Naive thymus-derived CD4-positive, alpha-beta T cell (primary cell): ENCODE measurements around the gene UGGT2. TPM values are rescaled to one million over a fixed set of nuclear protein-coding genes. Genes with fewer than 3 reads are reported as not detected.

Source experiments
- ATAC-seq: fragments of 150-1000 bp; cut with Tn5 transposase; 2 replicates; pipeline ENCODE4 v1.10.0; 2021; ENCODE audit warnings: mild to moderate bottlenecking, moderate library complexity
- CTCF ChIA-PET: fragments of 350-600 bp; sonication (Branson Sonifier 250); formaldehyde crosslinking; loops from one replicate; lab custom pipeline; 2021; ENCODE audit warnings: antibody characterized with exemption; lab: Charles Lee
- POLR2A ChIA-PET: fragments of 350-600 bp; sonication (Branson Sonifier 250); formaldehyde crosslinking; loops from one replicate; lab custom pipeline; 2021; ENCODE audit warnings: antibody characterized with exemption, inconsistent platforms; lab: Charles Lee
- DNase-seq, 9 donors: peaks; one replicate each; pipeline versions ENCODE4 v3.0.0 to v3.0.0-alpha.2; 2020 to 2022; ENCODE audit warnings: mixed read lengths in 1 of 9
- H3K27ac ChIP-seq: one replicate; pipeline ENCODE4 v1.7.0; 2013; ENCODE audit warnings: mild to moderate bottlenecking, low read depth, low read length, moderate library complexity
- H3K27me3 ChIP-seq, 2 donors: one replicate each; pipeline ENCODE4 v1.7.0; 2013; ENCODE audit warnings: low read length in 2 of 2, mild to moderate bottlenecking in 2 of 2, moderate library complexity in 2 of 2; ENCODE audit not compliant: control insufficient read depth in 2 of 2, insufficient read depth in 2 of 2
- H3K36me3 ChIP-seq, 3 experiments: 1 replicate in 2 of 3; 2 replicates in 1 of 3; pipeline ENCODE4 v1.7.0; 2013; ENCODE audit warnings: low read length in 3 of 3, mild to moderate bottlenecking in 3 of 3, moderate library complexity in 1 of 3; ENCODE audit not compliant: insufficient read depth in 3 of 3, control insufficient read depth in 2 of 3
- H3K4me1 ChIP-seq, 2 donors: one replicate each; pipeline ENCODE4 v1.7.0; 2013; ENCODE audit warnings: low read length in 2 of 2, mild to moderate bottlenecking in 2 of 2, moderate library complexity in 1 of 2; ENCODE audit not compliant: control insufficient read depth in 2 of 2, insufficient read depth in 2 of 2
- H3K4me3 ChIP-seq: 2 replicates; pipeline ENCODE4 v1.7.0; 2013; ENCODE audit warnings: mild to moderate bottlenecking, low read length
- H3K9me3 ChIP-seq, 3 experiments: 1 replicate in 2 of 3; 2 replicates in 1 of 3; pipeline ENCODE4 v1.7.0; 2013; ENCODE audit warnings: low read length in 3 of 3; ENCODE audit not compliant: control insufficient read depth in 2 of 3
- H3K27ac Mint-ChIP-seq, 9 donors: one replicate each; pipeline ENCODE4 v1.8.0; 2020 to 2022; ENCODE audit warnings: mixed read lengths in 9 of 9, mild to moderate bottlenecking in 8 of 9, moderate library complexity in 5 of 9, inconsistent platforms in 2 of 9
- H3K27me3 Mint-ChIP-seq, 5 donors: one replicate each; pipeline ENCODE4 v1.8.0; 2021 to 2022; ENCODE audit warnings: mixed read lengths in 5 of 5, mild to moderate bottlenecking in 1 of 5
- H3K36me3 Mint-ChIP-seq, 5 donors: one replicate each; pipeline ENCODE4 v1.8.0; 2020 to 2022; ENCODE audit warnings: mixed read lengths in 5 of 5, mild to moderate bottlenecking in 3 of 5, inconsistent platforms in 1 of 5
- H3K4me1 Mint-ChIP-seq, 7 donors: one replicate each; pipeline ENCODE4 v1.8.0; 2020 to 2022; ENCODE audit warnings: mixed read lengths in 7 of 7, mild to moderate bottlenecking in 3 of 7, inconsistent platforms in 1 of 7
- H3K4me3 Mint-ChIP-seq, 10 donors: one replicate each; pipeline ENCODE4 v1.8.0; 2020 to 2022; ENCODE audit warnings: mild to moderate bottlenecking in 10 of 10, mixed read lengths in 10 of 10, moderate library complexity in 6 of 10, inconsistent platforms in 2 of 10
- H3K9me3 Mint-ChIP-seq, 11 donors: one replicate each; pipeline ENCODE4 v1.8.0; 2020 to 2022; ENCODE audit warnings: mixed read lengths in 11 of 11, mild to moderate bottlenecking in 4 of 11, inconsistent platforms in 1 of 11, moderate library complexity in 1 of 11
- intact Hi-C, 2 donors: fragments of 100-400 bp; cut with micrococcal nuclease; formaldehyde crosslinking; loops; one replicate each; pipeline ENCODE4 v1.15.1; 2023
- polyA plus RNA-seq, 2 donors: library from polyadenylated mRNA; unstranded; fragments of 300-500 nt; fragmentation: Illumina TruSeq; gene quantifications; one replicate each; pipeline ENCODE4 v1.2.3, GENCODE V29; 2021
- total RNA-seq, 6 experiments: library from RNA in 5 of 6; stranded (reverse) in 5 of 6; gene quantifications; 1 replicate in 5 of 6; 2 replicates in 1 of 6; pipeline ENCODE4 v1.2.3 and lab custom pipeline; 2021 to 2026

Gene UGGT2
- total and polyA plus RNA-seq, 7 experiments from 2014 or later: 0.22 to 6.5 (median 0.51) TPM; not detected in 3

DNA sequence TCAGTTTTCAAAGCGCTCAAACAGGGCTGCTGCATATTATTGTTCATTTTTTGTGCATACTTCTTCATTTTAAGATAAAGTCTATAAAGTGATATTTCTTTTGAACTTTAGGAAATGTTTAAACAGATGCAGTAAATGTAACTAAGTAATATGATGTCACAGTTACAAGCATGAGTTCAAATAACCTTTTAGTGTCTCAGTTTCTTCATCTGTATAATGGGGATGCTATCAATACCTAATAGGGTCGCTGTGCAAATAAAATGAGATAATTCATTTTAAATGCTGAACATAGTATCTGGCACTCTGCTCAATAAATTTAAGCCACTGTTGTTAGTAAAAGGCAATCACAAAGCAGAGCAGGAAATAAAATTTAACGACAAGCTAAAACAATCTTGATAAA is 97.5 kb downstream of the UGGT2 start:
- Histone ChIP-seq H3K27me3 (no peaks in the 10 kb centered on the region), H3K4me3 (no peak overlapping the region), H3K36me3 (no peaks in the 10 kb centered on the region), H3K9me3 (peaks cover 0 to 3% (median 0%) of the 10 kb centered on the region in 3 experiments), H3K27ac (no peak overlapping the region), H3K4me1 (no peaks in the 10 kb centered on the region)
- intact Hi-C loops: no loop called here
- ChIA-PET CTCF (no interaction called here), POLR2A (no interaction called here)
- Mint-ChIP-seq H3K9me3 (peaks cover 7 to 36% (median 15%) of the 10 kb centered on the region in 11 donors), H3K27ac (no peak overlapping the region), H3K4me1 (no peaks in the 10 kb centered on the region), H3K36me3 (peaks cover 0 to 7% (median 0%) of the 10 kb centered on the region in 5 donors), H3K27me3 (no peaks in the 10 kb centered on the region), H3K4me3 (no peak overlapping the region)
- DNase-seq (no peak), ATAC-seq (no peak)

DNA sequence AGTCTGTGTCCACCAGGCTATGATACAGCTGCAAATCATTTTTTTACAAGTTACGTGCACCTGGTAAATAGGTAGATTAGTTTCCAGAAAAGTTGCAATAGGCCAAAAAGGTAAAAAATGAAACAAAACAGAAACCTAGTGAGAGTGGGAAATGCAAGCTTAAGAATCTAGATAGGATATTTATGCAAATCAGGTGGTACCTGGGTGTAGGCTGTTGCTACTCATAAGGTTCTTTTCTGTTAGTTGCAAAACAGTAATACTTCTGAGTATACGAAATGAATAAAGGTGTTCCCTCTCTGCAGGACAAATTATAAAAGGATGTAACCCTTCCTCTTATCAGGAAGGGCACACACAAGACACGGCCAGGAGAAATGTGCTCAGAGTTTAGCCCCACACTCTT is 97.9 kb downstream of the UGGT2 start:
- no peak overlapping the region for H3K4me3 ChIP-seq
- no peaks in the 10 kb centered on the region for H3K36me3 ChIP-seq
- ChIA-PET CTCF (no interaction called here), POLR2A (no interaction called here)
- H3K4me1 ChIP-seq: no peaks in the 10 kb centered on the region
- DNase-seq: no peak
- ATAC-seq: no peak
- no peak overlapping the region for H3K4me3 Mint-ChIP-seq
- H3K27me3 Mint-ChIP-seq: no peaks in the 10 kb centered on the region
- H3K36me3 Mint-ChIP-seq: peaks cover 0 to 7% (median 0%) of the 10 kb centered on the region in 5 donors
- peaks cover 9 to 35% (median 13%) of the 10 kb centered on the region in 11 donors for H3K9me3 Mint-ChIP-seq
- no peak overlapping the region for H3K27ac ChIP-seq
- no peaks in the 10 kb centered on the region for H3K4me1 Mint-ChIP-seq
- H3K27me3 ChIP-seq: no peaks in the 10 kb centered on the region
- no peak overlapping the region for H3K27ac Mint-ChIP-seq
- intact Hi-C loops: no loop called here
- H3K9me3 ChIP-seq: peaks cover 0 to 3% (median 0%) of the 10 kb centered on the region in 3 experiments

DNA sequence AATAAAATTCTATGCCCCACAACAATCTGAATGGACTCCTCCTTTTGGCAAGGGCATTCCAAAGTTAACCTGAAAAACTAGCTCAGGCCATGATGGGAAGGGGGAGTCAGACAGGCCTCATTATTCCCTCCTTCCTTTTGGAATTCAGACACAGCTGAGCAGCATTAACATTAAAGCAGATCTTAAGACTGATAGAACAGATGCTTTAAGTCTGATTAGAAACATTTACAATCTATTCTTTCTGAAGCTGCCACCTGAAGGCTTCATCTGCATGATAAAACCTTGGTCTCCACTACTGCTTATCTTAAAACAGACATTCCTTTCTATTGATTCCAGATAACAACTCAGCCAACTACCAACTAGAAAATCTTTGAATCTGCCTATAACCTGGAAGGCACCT is 98.9 kb downstream of the UGGT2 start:
- DNase-seq (no peak), ATAC-seq (no peak)
- H3K36me3 ChIP-seq: no peaks in the 10 kb centered on the region
- no peaks in the 10 kb centered on the region for H3K9me3 ChIP-seq
- H3K4me3 Mint-ChIP-seq: no peak overlapping the region
- H3K4me3 ChIP-seq: no peak overlapping the region
- no peaks in the 10 kb centered on the region for H3K27me3 Mint-ChIP-seq
- H3K36me3 Mint-ChIP-seq: peaks cover 0 to under 1% (median 0%) of the 10 kb centered on the region in 5 donors
- H3K9me3 Mint-ChIP-seq: peaks cover under 1 to 31% (median 6%) of the 10 kb centered on the region in 11 donors
- ChIA-PET CTCF (no interaction called here), POLR2A (no interaction called here)
- intact Hi-C loops: no loop called here
- H3K27ac Mint-ChIP-seq: no peak overlapping the region
- no peaks in the 10 kb centered on the region for H3K27me3 ChIP-seq
- H3K27ac ChIP-seq: no peak overlapping the region
- no peaks in the 10 kb centered on the region for H3K4me1 Mint-ChIP-seq
- H3K4me1 ChIP-seq: no peaks in the 10 kb centered on the region

DNA sequence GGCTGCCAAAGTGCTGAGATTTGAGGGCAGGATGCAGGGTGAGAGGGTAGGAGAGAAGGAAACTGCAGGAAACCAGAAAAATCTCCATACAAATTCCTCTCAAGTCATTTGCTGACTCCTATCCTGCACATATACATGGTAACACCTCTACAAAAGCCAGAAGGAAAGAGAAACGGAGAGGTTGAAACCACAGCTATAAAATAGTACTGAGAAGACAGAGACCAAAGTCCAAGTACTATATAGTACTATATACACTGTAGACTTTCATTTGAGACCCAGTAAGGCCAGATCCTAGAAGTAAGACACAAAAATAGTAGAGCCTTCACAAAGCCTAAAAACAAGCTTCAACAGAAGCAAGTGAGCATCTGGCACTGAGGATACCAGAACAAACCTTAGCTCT is 103.1 kb downstream of the UGGT2 start:
- no peak overlapping the region for H3K4me3 Mint-ChIP-seq
- ATAC-seq (no peak), DNase-seq (no peak)
- Histone ChIP-seq H3K4me1 (no peaks in the 10 kb centered on the region), H3K36me3 (no peaks in the 10 kb centered on the region), H3K27ac (no peak overlapping the region), H3K9me3 (no peaks in the 10 kb centered on the region), H3K27me3 (no peaks in the 10 kb centered on the region), H3K4me3 (no peak overlapping the region)
- ChIA-PET POLR2A (no interaction called here), CTCF (no interaction called here)
- H3K27ac Mint-ChIP-seq: no peak overlapping the region
- H3K36me3 Mint-ChIP-seq: no peaks in the 10 kb centered on the region
- peaks cover 0 to 4% (median 0%) of the 10 kb centered on the region in 5 donors for H3K27me3 Mint-ChIP-seq
- no peaks in the 10 kb centered on the region for H3K4me1 Mint-ChIP-seq
- intact Hi-C loops: no loop called here
- peaks cover 0 to 14% (median 3%) of the 10 kb centered on the region in 11 donors for H3K9me3 Mint-ChIP-seq

DNA sequence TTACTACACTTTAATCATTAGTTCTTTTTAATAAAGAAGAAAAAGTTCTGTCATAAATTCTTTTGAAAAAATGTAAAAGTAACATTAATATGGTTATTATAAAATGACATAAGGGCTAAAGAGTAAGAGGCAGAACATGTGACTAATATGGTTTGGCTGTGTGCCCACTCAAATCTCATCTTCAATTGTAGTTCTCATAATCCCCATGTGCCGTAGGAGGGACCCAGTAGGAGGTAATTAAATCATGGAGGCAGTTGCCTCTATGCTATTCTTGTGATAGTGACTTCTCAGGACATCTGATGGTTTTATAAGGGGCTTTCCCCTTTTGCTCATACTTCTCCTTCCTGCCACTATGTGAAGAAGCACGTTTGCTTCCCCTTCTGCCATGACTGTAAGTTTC is 104.5 kb downstream of the UGGT2 start:
- DNase-seq (no peak), ATAC-seq (no peak)
- Histone ChIP-seq H3K27ac (no peak overlapping the region), H3K4me3 (no peak overlapping the region), H3K36me3 (no peaks in the 10 kb centered on the region), H3K27me3 (no peaks in the 10 kb centered on the region), H3K9me3 (no peaks in the 10 kb centered on the region), H3K4me1 (no peaks in the 10 kb centered on the region)
- H3K27me3 Mint-ChIP-seq: peaks cover 0 to 4% (median 0%) of the 10 kb centered on the region in 5 donors
- intact Hi-C loops: no loop called here
- POLR2A ChIA-PET: no interaction called here
- CTCF ChIA-PET: no interaction called here
- no peak overlapping the region for H3K4me3 Mint-ChIP-seq
- H3K4me1 Mint-ChIP-seq: no peaks in the 10 kb centered on the region
- H3K36me3 Mint-ChIP-seq: no peaks in the 10 kb centered on the region
- H3K27ac Mint-ChIP-seq: no peak overlapping the region
- H3K9me3 Mint-ChIP-seq: peaks cover 0 to 14% (median 3%) of the 10 kb centered on the region in 11 donors

DNA sequence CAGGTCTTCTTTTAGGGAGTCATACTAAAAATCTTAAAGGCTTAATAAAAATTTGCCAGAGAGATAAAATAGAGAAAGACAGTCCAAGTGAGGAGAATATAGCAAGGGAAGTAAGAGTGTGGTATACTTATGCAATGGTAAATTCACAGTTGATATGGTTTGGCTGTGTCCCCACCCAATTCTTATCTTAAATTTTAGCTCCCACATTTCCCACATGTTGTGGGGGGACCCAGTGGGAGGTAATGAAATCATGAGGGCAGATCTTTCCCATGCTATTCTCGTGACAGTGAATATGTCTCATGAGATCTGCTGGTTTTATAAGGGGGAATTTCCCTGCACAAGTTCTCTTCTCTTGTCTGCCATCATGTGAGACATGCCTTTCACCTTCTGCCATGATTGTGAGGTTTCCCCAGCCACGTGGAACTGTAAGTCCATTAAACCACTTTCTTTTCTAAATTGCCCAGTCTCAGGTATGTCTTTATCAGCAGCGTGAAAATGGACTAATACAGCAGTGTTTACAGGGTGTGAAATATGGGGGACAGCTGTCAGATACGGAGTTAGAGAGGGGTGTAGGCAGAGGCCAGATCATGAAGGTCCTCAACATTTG is 115.4 kb downstream of the UGGT2 start:
- ChIA-PET CTCF (no interaction called here), POLR2A (no interaction called here)
- H3K9me3 ChIP-seq: no peaks in the 10 kb centered on the region
- Mint-ChIP-seq H3K27ac (no peak overlapping the region), H3K4me1 (no peaks in the 10 kb centered on the region), H3K27me3 (no peaks in the 10 kb centered on the region), H3K36me3 (no peaks in the 10 kb centered on the region), H3K9me3 (peaks cover 0 to 11% (median 3%) of the 10 kb centered on the region in 11 donors), H3K4me3 (no peak overlapping the region)
- no peaks in the 10 kb centered on the region for H3K4me1 ChIP-seq
- DNase-seq: no peak
- no peak for ATAC-seq
- intact Hi-C loops: no loop called here
- H3K4me3 ChIP-seq: no peak overlapping the region
- no peaks in the 10 kb centered on the region for H3K36me3 ChIP-seq
- H3K27ac ChIP-seq: no peak overlapping the region
- H3K27me3 ChIP-seq: no peaks in the 10 kb centered on the region

DNA sequence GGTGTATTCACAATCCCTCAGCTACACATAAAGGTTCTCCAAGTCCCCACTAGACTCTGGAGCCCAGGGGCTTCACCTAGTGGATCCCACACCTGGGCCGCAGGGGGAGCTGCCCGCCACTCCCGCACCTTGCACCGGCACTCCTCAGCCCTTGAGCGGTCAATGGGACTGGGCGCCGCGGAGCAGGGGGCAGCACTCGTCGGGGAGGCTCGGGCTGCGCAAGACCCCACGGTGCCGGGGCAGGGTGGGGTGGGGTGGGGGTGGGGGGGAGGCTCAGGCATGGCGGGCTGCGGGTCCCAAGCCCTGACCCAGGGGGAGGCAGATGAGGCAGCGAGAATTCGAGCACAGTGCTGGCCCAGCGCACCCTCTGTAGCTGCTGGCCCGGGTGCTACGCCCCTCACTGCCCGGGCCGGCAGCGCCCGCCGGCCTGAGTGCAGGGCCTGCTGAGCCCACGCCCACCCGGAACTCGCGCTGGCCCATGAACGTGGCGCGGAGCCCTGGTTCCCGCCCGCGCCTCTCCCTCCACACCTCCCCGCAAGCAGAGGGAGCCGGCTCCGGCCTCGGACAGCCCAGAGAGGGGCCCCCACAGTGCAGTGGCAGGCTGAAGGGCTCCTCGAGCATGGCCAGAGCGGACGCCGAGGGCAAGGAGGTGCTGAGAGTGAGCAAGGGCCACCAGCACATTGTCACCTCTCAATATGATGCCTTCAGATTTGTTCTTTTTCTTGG is 121.7 kb downstream of the UGGT2 start:
- Mint-ChIP-seq H3K4me1 (no peaks in the 10 kb centered on the region), H3K27me3 (no peaks in the 10 kb centered on the region), H3K27ac (no peak overlapping the region), H3K4me3 (no peak overlapping the region), H3K9me3 (peaks cover 7 to 46% (median 24%) of the 10 kb centered on the region in 11 donors), H3K36me3 (no peaks in the 10 kb centered on the region)
- no peaks in the 10 kb centered on the region for H3K36me3 ChIP-seq
- intact Hi-C loops: no loop called here
- POLR2A ChIA-PET: no interaction called here
- DNase-seq: no peak
- peaks cover 0 to 7% (median 0%) of the 10 kb centered on the region in 3 experiments for H3K9me3 ChIP-seq
- H3K27ac ChIP-seq: no peak overlapping the region
- no peaks in the 10 kb centered on the region for H3K4me1 ChIP-seq
- CTCF ChIA-PET: no interaction called here
- H3K27me3 ChIP-seq: no peaks in the 10 kb centered on the region
- H3K4me3 ChIP-seq: no peak overlapping the region
- no peak for ATAC-seq
